Bone marrow (tissue), 2 donors: ENCODE data around the gene TIGD7.
"Not testable (repeated sequence)": the region's sequence is repeated elsewhere in the genome, so short reads cannot be mapped to it uniquely, and the experiment has no call there.

ENCODE experiments used
- DNase-seq, 2 donors: peaks; one replicate each; lab custom pipeline; 2025; lab: John Stamatoyannopoulos, UW

Gene TIGD7

GRCh38 chr16:3282730-3283542, 22.3 kb downstream of the TIGD7 start, which contains the start of gene ZNF263:
TSS of gene ZNF263 (plus strand) at chr16:3283491. CDS start at chr16:3283819, 328 bp downstream.
- DNase-seq, result peak; percentile 91 to 99

GRCh38 chr16:3282103-3282729, 23.0 kb downstream of the TIGD7 start:
- DNase-seq, result peak in 1 of 2 donors; percentile 79

GRCh38 chr16:3281222-3281820, 23.9 kb downstream of the TIGD7 start:
- DNase-seq, result no peak

GRCh38 chr16:3276679-3277078, 28.6 kb downstream of the TIGD7 start:
- DNase-seq, result no peak

- no peak for DNase-seq
Measured at GRCh38 chr16:3274947-3275346, 30.3 kb downstream of the TIGD7 start.

- DNase-seq, result no peak
Measured at GRCh38 chr16:3274490-3274889, 30.7 kb downstream of the TIGD7 start.

GRCh38 chr16:3271281-3271680, 33.9 kb downstream of the TIGD7 start:
- not testable (repeated sequence) for DNase-seq

- not testable (repeated sequence) for DNase-seq
Measured at GRCh38 chr16:3270718-3271117, 34.5 kb downstream of the TIGD7 start.

GRCh38 chr16:3268294-3268693, 36.9 kb downstream of the TIGD7 start:
- no peak for DNase-seq

GRCh38 chr16:3266873-3267537, 38.2 kb downstream of the TIGD7 start:
- DNase-seq, result no peak

GRCh38 chr16:3264137-3265036, 40.8 kb downstream of the TIGD7 start:
- DNase-seq, result peak; percentile 94 to 99

- no peak for DNase-seq
Measured at GRCh38 chr16:3262517-3262916, 42.7 kb downstream of the TIGD7 start.

- no peak for DNase-seq
Measured at GRCh38 chr16:3259836-3260235, 45.4 kb downstream of the TIGD7 start.

GRCh38 chr16:3256866-3257465, 48.3 kb downstream of the TIGD7 start:
- DNase-seq, result peak in 1 of 2 donors; percentile 44

- DNase-seq, result peak in 1 of 2 donors; percentile 44
Measured at GRCh38 chr16:3256146-3256865, 48.9 kb downstream of the TIGD7 start, which contains the start of gene MEFV. TSS of gene MEFV (minus strand) at chr16:3256633. CDS start at chr16:3256587, 46 bp downstream.

- no peak for DNase-seq
Measured at GRCh38 chr16:3254309-3254708, 50.9 kb downstream of the TIGD7 start.

GRCh38 chr16:3252967-3253366, 52.3 kb downstream of the TIGD7 start:
- no peak for DNase-seq

- DNase-seq, result no peak
Measured at GRCh38 chr16:3249451-3249850, 55.8 kb downstream of the TIGD7 start.

GRCh38 chr16:3249020-3249419, 56.2 kb downstream of the TIGD7 start:
- no peak for DNase-seq
